ENCODE measurements around the gene DSTN.

DSTN gene

DNA sequence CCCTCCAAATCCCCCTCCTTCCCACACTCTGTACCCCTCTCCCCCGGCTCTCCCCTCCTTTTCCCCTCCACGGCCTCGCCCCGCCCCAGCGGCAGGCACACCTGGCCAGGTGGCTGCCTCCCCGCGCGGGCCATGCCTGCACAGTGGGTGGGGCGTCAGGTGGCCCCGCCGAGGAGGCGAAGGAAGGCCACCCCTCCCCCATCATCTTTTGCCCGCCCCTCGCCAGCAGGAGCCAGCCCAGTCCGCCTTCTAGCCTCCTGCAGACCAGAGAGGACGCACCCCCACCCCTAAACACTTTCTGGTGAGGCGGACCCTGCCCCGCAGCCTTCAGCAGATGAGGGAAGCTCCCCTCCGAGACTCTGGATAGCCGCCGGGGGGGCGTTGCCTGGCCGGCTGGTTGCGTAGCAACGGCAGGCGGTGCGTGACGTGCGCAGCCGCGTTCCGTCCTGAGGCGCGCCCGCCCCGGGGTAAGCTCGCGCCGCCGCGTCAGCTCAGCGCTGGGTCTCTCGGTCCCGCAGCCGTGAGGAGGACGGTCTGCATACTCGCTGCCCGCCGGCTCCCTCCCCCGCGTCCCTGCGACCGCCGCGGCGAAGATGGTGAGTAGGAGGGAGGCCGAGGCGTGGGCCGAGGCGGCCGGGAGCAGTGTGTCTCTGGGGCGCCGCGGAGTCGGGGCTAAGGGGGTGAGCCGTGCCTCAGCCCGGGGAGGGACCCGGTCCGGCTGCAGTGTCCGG lies at the start of gene DSTN:
DSTN (plus strand) TSS at position 460 of the 731 bp plus-strand sequence; CDS start at position 594, 134 bp downstream.
- DNase-seq: peak; percentile 90

DNA sequence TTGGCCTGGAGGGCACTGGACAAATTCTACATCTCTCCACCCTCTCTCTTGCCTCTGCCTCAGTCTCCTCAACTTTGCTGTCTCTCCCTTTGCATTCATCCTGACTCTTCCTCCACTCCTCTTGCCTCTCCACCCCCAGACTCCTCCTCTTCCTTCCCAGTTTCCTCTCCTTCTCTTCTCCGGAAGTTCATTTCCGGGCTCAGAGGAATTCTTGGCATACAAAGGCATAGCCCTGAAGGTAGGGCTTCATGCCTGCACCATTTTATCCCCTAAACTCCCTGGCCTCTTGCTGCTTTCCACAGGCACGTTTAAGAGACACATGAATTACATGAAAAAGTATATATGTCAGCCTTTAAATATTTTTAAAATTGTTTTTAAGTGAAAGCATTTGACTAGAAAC lies 49.3 kb upstream of the DSTN start:
- no peak for DNase-seq

DNA sequence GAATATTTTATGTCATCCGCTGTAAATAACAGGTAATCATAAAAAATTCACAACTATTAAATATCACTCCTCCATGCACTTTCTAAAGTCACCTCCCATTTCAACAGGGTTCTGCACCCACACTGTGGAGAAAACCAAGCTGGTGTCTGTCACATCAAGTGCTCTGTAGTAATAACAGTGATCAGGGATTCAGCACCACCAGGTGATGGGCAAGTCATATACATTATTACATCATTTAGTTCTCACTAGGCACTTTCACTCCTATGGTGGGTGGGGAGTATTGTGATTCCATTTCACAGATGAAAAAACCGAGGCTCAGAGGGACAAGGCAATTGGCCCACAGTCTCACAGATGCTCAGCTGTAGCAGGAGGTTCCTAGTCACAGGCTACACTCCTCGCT lies 47.3 kb upstream of the DSTN start:
- no peak for DNase-seq

DNA sequence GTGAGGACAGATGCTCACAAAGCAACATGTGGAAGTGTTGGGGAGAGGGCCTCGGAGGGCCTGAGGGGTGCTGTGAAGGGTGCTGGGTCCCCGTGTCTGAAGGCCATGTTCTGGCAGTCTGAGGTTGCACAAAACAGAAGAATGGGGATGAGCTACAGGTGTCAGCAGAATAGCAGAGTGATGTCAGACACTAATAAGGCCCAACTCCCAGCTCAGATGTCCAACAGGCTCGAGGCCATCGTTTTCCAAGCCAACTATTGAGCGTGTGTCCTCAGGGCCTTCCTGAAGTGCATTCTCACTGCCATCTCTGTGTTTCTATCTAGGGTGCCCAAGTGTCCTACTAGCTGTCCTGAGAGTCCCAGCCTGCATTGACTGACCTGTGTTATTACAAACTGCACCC lies 46.5 kb upstream of the DSTN start:
- no peak for DNase-seq

DNA sequence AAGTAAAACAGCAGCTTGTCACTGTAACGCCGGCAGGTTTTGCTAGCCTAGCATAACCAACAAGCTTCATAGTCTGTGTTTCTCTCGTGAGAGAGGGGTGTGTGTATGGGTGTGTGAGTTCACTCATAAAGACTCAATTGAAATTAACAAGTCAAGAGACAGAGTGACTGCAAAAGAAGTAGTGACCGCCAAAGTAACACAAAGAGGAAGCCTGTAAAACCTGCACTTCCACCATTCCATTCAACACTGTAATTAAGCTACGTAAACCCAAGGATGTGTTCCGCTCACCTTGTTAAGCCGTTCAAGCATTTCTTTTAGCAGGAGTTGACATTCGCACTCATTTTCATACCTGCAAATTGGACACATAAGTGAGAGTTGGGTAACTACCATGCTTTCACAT lies 45.3 kb upstream of the DSTN start:
- no peak for DNase-seq

DNA sequence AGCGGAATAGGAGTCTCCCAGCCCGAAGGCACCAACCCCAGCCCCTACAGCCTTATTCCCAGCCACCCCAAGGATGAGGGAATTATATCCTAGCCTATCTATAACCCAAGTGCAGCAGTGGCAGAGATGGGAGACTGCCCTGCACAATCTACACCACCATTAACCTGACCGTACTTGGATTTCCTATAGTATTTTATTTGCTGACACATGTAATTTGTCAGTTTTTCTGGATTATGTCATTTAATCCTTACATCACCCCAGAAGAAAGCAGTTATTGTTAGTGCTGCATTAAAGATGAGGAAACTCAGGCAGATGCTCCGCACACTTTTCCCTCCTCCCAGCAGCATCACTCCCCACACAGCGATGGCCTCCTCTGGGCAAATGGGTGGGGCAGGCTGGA lies 44.7 kb upstream of the DSTN start:
- DNase-seq: no peak

DNA sequence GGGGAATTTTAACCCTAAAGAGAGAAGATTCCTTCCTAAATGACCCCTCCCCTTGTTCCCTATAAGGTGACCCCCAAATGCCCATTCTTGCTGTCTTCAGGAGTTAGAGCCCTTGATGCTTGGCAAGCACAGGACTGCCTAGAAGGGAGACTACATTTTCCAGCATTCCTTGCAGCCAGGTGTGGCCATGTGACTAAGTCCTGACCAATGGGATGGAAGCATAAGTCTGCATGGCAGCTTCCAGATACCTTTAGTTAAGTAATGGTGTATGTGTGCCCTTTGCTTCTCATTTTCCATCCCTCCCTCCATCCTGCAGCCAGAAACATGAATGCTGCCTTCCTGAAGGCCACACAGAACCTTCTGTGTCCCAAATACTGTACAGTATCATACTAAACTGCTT lies 44.2 kb upstream of the DSTN start:
- DNase-seq: no peak

DNA sequence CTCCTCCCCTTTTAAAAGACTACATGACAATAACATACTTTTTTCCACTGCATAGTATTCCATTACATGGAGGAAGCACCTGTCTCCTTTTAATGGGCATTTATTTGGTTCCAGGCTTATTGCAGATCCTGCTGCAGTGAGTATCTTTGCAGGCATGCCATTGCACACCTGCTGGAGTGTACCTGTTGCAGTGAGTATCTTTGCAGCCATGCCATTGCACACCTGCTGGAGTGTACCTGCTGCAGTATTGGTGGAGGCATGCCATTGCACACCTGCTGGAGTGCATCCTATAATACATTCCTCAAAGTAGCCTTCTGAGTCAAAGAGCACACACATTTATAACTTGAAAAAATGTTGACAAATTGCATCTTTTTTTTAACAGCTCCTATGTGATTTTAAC lies 40.3 kb upstream of the DSTN start:
- no peak for DNase-seq

DNA sequence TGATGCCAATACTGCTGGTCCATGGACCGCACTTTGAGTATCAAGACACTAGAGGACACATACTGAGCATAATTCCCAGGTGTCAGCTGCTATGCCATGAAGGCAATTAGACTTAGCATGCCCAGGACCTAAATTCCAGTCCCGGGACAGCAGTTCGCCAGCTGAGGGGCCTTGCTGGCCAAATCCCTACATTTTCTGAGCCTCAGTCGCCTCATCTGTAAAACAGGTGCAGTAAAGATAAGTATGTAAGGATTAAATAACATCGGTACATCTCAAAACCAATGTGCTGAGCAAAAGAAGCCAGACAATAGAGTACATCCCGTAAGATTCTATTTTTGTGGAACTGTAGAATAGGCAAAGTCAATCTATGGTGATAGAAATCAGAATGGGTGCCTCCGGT lies 39.7 kb upstream of the DSTN start:
- no peak for DNase-seq

DNA sequence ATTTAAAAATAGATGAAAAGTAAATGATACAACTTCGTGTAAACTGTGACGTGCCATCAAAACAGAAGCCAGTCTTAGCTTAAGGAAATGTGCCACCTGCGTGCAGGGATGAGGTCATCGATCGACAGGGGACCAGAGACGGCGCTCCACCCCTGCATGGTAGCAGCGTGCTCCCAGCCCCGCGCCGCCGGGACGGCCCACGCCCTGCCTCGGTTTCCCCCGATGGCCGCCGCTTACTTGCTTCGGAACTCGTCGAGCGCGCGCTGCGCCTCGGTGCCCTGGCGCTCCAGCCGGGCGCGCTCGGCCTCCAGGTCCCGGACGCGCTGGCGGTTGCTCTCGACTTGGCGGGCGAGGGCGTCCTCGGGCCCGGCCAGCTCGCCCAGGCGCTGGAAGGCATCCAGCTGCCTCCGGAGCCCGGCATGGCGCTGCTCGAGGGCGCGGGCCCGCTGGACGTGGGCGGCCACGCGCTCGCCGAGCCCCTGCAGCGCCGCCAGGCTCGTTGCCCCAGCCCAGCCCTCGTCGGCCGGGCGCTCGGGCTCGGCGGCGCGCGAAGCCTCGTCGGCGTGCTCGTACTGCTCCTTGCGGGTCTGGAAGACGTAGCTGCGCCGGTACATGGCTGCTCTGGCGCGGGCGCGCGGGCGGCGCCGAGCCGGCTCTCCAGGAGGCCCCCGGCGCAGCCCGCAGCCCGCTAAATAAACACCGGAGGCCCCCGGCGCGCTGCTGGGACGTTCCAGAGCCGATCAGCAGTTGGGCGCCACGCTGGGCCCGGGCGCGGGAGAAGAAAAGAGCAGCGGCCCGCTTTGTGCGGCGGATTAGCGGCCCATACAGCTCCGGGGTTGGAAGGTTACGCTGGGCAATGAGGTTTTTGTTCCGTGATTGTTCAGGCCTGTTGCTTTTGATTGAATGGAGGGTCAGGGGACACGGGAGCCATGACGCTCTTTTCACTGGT lies 38.9 kb upstream of the DSTN start, which contains the start of gene BFSP1:
BFSP1 (minus strand) TSS at position 664 of the 949 bp plus-strand sequence; CDS start at position 614, 50 bp downstream.
- peak; percentile 59 for DNase-seq

DNA sequence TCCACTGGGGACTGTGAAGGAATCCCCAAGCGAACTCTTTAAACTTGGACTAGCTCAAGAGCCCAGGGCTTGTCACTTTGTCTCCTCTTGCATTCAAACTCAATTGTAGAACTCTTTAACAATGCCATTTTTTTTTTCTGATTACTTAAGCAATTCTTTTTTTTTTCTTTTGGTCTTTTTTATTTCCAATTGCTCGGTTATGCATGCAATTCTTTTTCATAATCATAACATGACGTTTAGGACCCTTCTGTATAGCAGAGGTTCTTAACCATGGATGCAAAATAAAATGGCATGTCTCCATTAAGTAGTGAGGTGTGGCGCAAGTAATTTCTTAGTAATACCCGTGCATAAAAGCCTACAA lies 38.2 kb upstream of the DSTN start:
- DNase-seq: no peak

DNA sequence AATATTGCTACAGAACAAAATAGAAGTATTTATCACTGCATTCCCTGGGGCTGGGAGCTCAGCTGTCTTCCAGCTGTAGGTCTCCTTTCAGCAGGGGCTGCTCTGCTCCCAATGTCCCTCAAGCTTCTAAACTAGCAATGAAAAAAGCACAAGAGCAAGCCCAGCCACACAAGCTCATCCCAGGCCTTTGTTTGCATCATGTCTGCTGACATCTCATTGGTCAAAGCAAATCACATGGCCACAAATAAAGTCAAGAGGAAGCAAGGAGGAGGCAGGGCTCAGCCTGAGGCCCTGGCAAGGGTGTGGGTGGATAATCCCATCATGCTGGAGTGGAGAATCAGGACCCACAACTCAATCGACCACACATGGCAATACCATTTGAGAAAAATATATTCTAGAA lies 36.5 kb upstream of the DSTN start:
- DNase-seq: no peak

DNA sequence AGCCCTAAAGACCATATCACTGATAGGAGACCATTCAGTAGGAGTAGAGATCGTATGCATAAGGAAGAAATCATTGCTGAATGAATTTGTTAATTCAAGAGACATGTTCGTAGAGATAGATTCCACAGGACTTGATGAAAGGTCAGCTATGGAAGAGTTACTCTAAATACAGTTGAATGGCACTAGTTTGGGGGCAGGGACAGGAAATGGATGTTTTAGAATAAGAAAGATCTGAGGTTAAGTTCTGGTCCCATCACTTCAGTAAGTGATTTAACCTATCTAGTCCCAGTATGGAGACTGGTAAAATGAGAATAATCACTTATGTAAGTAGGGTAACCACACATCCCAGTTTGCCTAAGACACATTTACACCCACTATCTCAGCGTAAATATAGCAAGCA lies 35.8 kb upstream of the DSTN start:
- DNase-seq: no peak

DNA sequence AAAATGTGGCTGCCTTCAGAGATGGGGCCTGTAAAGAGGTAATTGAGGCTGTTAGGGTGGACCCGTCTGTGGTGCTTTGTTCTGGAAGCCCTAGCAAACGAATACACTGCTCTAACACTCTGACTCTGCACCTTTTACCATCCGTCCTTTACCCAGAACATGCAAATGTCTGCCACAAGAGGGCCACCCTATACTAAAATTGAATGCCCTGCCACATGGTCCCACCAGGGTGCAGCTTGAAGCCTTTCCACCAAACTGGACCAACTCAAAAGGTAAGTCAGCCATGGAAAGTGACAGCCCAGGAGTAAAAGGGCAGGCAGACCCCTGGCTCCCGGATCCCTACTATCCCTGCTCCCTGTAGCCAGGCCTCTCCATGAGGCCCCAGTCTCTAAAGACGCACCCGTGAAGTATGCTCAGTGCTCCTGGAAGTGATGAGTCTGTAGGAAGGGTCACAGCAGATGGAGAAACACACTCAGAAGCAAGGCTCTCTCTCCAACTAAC lies 32.9 kb upstream of the DSTN start:
- peak; percentile 67 for DNase-seq

DNA sequence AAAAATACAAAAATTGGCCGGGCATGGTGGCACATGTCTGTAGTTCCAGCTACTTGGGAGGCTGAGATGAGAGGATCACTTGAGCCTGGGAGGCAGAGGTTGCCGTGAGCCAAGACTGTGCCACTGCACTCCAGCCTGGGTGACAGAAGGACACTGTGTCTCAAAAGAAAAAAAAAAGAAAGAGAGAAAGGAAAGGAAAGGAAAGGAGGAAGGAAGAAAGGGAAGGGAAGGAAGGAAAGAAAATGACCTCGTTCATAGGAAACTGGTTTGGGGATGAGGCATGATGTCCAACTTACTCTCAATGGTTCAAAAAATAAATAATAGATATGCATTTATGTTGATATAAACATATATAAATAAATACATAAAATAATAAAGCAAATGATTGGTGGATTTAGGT lies 31.9 kb upstream of the DSTN start:
- DNase-seq: no peak

DNA sequence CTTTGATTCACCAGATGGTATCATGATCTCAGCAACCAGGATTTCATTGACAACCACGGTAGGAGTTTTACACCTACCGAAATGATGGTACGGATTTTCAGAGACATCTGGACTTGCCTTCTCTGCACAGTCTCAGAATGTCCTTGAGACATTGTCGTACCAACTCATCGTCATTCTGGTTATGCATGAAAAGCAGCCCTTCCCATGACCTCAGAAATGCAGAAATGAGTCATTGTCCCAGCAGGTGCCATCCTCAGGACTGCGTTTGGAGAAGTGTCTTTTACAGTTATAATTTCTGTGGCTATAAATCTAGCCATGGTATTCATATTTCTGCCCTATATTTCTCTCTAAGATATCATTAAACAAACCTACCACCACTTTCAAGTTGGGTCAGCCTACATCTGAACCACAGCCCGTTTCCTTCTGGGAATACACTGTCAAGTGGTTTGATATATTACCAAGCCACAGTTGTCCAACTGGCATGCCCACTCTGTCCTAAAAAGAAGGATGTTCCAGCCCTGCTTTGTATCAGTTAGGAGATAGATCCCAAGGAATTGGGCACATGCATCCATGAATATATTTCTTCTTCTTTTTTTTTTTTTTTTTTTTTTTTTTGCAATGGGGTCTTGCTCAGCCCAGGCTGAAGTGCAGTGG lies 31.2 kb upstream of the DSTN start:
- DNase-seq: no peak

DNA sequence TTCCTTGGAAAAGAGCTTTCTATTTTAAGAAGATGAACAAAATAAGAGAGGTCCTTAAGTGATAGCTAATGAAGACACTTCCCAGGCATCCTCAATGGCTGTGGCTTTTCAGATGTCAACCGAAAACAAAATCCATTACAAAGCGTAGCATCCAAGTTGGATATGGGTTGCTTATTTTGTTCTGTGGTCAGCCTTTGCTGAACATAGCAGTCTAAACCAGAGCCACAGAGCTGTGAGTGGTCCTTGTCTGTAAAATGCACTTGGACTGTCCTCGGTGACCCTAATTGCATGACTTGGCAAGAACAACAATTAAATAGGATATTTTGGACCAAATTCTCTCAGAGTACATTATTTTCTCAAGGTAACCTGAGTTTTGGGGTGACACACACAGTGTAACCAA lies 28.3 kb upstream of the DSTN start:
- DNase-seq: no peak

DNA sequence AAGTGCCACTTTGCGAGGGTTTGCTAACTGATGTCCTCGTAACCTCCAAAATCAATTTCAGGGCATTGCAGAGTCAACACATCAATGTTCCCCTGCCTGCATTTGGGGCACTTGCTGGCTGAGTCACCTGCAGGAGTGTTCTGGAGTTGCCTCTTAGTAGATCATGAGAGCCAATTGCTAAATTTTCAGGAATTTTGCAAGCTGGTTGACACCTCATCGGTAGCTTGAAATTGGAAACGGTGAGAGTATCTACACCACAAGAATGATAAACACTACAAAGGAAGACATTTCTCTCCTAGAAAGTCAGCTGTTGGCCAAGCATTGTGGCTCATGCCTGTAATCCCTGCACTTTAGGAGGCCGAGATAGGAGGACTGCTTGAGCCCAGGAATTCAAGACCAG lies 27.9 kb upstream of the DSTN start:
- no peak for DNase-seq

DNA sequence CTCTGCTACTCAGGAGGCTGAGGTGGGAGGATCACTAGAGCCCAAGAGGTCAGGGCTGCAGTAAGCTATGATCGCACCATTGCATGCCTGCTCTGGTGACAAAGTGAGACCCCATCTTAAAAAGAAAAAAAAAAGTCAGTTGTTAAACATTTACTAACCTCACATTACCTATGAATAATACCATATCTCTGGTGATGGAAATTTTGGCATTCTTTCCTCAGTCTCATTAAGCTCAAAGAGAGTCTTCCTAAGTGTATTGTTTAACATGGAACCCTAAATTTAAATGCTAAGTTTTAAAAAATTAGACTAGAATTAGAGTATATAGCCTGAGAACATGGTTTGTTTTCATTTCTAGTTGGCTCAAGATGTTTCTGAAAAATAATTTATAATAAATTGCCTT lies 27.4 kb upstream of the DSTN start:
- DNase-seq: no peak

DNA sequence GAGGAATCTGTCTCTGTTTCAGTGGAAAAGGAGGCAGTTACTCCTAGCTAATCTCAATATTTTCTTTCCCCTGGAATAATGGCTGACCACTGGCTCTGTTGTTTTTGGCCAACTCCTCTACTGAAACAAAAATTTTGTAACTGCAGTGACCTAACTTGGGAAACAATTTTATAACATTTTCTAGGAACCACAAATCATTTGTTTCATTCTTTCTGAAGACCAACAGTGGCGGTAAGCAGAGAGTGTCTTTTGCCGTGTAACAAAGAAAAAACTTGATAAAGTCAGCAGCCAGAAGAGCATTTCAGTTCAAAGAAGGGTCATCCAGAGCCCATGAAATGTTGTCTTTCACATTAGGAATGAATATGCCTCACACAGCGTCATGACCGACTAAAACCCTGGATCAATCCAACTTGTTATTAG lies 26.9 kb upstream of the DSTN start:
- no peak for DNase-seq

DNA sequence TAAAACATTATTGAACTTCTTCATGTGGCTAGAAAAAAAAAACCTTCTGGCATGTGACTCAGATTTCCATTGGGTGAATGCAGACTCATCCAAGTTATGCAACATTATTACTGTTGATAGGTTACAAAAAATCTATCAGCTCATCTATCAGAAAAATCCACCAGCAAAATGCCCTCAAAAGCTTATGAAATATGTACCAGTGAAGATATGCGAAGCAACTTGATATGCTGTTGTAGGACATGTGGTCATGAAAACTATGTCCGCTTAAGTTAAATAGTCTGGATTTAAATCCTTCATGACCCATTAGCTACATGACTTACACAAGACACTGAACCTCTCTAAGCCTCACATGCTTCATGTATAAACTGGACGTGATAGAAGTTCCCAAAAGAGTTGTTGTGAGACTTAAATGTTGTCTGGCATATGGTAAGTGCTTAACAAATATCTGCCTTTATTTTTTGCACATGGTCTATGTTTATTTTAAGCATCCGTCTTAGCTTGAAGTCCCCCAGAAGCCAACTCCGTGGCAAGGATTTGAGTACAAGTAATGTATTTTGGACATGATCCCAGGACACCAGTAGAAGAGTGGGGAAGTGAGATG lies 26.2 kb upstream of the DSTN start:
- no peak for DNase-seq

DNA sequence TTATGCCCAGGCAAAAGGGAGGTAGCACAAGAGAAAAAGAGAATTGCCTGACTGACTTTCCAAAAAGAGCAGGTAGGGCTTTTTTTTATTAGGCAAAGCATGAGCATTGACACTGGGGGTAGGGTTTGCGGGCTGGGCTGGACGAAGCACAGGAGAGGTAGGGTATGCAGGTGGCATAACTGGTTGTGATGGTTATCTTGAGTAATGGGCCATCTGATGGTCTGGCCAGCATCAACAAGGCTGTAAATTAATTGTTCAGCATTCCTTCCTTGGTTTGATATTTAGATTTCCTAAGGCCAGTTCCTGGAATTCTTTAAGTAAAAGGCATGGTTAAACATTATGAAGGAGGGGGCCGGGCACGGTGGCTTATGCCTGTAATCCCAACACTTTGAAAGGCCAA lies 24.7 kb upstream of the DSTN start:
- DNase-seq: no peak

DNA sequence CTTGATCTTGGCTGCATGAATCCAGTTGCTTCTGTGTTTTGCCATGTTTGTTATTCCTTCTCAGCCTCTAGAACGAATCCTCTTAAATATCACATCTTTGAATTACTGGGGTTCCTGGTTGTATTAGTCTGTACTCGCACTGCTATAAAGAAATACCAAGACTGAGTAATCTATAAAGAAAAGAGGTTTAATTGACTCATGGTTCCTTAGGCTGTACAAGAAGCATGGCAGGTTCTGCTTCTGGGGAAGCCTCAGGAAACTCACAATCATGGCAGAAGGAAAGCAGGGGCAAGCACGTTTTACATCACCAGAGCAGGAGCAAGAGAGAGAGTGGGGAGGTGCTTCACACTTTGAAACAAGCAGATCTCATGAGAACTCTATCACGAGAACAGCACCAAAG lies 20.7 kb upstream of the DSTN start:
- DNase-seq: no peak

Data from stimulated activated CD8-positive, alpha-beta memory T cell treated with anti-CD3 and anti-CD28 coated beads, Interleukin-4, amount 100 ng/mL, for 48 hours (primary cell).